Inferior parietal cortex (tissue), 1 donor: Measurements from ENCODE around the gene MTNR1A.
"Not testable (repeated sequence)": the region's sequence is repeated elsewhere in the genome, so short reads cannot be mapped to it uniquely, and the experiment has no call there.

Experiments
- DNase-seq: peaks from one replicate; pipeline ENCODE4 v3.0.0-alpha.2; 2016; ENCODE audit errors: extremely low spot score

MTNR1A gene

DNA sequence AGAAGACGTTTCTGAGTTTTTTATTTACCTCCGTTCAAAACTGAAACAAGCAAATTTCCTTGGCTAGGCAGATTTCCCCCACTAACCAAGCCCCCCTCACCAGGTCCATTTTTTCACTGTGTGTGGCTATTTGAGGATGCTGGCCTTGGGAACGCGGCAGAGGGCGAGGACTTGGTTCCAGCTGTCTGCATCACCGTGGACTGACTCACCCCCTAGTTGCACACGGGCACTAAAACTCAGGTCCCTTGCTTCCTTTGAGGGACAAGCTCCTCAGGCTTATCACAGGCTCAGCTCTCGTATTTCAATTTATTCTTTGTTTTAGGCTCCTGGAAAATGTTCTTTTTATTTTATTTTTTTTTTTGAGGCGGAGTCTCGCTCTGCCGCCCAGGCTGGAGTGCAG is 8.4 kb upstream of the MTNR1A start:
- no peak for DNase-seq

DNA sequence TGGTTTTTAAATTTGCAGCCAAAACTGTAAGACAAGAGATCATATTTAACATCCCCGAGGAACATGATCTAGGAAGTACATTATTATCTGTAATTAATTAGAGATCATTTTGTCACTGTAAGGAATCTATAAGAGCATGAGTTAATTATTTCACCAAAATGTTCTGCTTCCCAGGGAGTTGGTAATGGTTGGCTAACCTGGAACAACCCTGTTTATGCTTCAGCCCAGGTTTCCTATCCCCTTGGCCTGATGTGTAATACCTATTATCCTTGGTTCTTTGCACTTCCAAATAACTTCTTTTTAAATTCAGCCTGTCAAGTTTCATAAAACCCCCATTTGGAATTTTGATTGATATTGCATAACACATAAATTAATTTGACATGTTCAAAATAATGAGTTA is 6.4 kb upstream of the MTNR1A start:
- no peak for DNase-seq

GRCh38 chr4:186560647-186561046 is 5.3 kb upstream of the MTNR1A start:
- no peak for DNase-seq

GRCh38 chr4:186557486-186557885 is 2.1 kb upstream of the MTNR1A start:
- no peak for DNase-seq

DNA sequence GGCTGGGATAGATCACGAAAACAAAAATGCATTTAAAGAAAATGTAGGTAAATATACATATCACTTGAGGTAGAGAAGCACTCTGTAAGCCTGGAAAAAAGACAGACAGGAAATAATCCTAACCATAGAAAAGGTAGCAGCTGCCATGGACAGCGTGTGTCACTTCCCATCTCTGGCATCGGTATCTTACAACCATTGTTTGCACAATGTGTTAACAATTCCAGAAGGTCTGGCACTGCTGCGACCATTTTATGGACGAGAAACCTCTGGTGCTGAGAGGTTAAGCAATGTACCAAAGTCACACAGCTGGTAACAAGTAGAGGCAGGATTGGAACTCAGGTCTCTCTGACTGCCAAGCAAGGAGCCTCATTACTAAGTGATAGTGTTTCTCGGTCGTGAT is 1.7 kb upstream of the MTNR1A start:
- no peak for DNase-seq

DNA sequence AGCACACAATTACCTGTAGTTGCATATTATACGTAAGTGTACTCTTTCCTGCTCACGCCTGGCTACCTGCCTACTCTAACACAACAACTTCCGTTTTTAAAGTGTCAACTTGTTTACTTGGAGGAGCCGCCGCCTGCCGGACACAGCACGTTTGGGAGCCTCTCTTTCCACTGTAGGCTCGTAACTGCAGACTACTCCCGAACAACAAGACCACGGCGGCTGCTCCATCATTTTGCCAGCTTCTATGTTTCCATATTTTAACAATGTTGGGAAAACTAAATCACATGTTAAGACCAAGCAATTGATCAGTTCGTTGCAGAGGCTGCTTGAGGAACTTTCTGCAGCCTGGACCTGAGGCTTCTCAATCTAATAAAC is 841 bp downstream of the MTNR1A start:
- DNase-seq: no peak

- no peak for DNase-seq
These were observed 1.6 kb downstream of the MTNR1A start for GRCh38 chr4:186553717-186554116.

DNA sequence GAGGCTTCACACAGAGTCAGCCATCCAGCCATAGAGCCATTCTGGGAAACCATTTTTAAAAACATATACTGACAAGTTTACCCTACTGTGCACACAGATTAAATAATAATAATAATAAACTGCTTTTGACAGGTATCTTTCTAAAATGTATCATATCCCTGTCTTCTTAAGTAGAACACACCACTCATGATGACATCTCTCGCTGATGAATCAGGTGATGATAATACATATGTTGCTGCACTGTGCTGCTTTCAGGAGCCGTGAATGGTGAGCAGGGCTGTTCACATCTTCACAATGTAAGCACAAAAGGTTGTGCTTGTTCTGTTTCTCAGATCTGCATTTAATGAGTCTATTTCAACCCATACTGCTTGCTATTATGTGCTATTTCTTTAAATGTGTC is 3.5 kb downstream of the MTNR1A start:
- no peak for DNase-seq

- no peak for DNase-seq
These were observed 9.9 kb downstream of the MTNR1A start for GRCh38 chr4:186545436-186545835.

- DNase-seq: no peak
These were observed 12.2 kb downstream of the MTNR1A start for GRCh38 chr4:186543206-186543605.

DNA sequence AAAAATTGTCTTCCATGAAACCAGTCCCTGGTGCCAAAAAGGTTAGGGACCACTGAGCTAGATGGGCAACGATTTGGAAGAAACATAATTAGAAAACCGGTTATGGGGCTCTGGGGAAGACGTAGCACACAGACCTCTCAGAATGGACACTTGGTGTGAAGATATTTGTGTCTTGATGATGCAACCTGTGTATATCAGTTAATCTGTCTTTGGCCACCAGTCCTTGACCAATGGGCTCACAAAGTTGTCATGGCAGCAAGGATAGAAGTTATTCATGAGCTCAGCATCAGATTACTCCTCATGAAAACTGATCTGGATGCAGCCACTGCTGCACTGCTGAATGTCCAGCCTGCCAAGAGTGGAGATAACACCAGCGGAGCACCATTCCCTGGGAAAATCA is 13.6 kb downstream of the MTNR1A start:
- no peak for DNase-seq

GRCh38 chr4:186537843-186538521 is 17.4 kb downstream of the MTNR1A start:
- DNase-seq: no peak

- DNase-seq: no peak
These were observed 19.1 kb downstream of the MTNR1A start for GRCh38 chr4:186536285-186536684.

- DNase-seq: no peak
These were observed 21.3 kb downstream of the MTNR1A start for GRCh38 chr4:186534056-186534455.

GRCh38 chr4:186523927-186524326 is 31.4 kb downstream of the MTNR1A start:
- not testable (repeated sequence) for DNase-seq

DNA sequence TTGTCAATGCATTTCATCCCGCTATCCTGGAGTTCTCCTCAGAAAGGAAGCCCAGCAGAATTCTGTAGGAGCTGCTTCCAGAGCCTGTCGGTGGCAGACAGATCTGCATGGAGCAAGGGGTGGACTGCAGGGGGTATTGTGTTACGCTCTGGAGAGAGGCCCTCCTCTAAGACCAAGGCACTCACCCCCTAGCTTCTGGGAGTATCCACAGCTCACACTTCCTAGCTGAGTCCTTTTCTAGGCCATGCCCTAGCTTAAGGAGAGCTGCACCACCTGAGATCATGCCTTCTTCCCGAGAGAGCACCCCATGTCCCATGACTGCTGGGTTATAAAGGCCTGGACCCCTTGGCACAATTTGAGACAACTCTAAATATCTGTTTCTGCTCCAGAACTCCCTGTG is 39.1 kb downstream of the MTNR1A start:
- no peak for DNase-seq

GRCh38 chr4:186514271-186514950 is 41.0 kb downstream of the MTNR1A start:
- DNase-seq: no peak

DNA sequence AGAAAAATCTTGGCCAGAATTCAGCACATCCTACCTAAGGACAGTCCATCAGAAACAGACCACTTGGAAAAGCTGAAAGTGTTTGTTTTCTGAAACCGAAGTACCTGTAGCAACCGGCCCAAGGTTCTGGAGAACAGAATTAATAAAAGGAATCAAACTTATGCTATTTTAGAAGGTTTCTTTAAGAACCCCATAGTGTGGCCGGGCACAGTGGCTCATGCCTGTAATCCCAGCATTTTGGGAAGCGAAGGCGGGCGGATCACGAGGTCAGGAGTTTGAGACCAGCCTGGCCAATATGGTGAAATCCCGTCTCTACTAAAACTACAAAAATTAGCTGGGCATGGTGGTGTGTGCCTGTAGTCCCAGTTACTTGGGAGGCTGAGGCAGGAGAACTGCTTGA is 50.6 kb downstream of the MTNR1A start:
- DNase-seq: not testable (repeated sequence)

DNA sequence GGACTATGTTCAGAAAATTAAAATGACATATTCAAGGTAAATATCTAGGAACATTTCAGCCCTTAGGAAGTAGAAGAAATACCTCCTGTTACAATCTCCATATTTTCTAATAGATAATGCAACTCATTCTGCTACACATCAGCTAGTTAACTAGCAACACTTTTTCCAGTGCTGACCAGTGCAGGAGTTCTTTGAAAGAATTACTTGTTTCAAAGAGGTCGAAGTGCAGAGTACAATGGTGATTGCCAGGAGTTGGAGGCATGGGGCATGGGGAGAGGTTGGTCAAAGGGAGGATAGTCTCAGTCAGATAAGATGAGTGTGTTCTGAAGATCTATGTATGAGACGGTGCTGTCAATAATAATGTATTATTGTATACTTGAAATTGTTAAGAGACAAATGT is 53.1 kb downstream of the MTNR1A start:
- no peak for DNase-seq

DNA sequence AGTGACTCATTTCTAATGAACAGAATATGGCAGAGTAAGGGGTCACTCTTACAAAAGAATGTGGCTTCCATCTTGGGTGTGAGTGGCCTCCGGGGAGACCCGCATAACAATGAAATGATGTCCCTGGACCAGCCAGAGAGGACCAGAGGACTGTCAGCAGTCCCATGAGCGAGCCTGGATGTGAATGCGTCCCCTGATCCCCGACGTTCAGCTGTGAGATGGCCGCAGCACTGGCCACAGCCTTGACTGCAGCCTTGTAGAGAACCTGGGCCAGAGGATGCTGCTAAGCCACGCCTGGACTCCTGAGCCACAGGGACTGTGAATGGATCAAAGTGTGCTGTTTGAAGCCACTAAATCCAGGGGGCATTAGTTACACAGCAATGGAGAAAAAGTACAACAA is 53.8 kb downstream of the MTNR1A start:
- DNase-seq: no peak

GRCh38 chr4:186500721-186501304 is 54.6 kb downstream of the MTNR1A start:
- peak; percentile 38 for DNase-seq

GRCh38 chr4:186499467-186499866 is 55.9 kb downstream of the MTNR1A start:
- no peak for DNase-seq

GRCh38 chr4:186497043-186497442 is 58.3 kb downstream of the MTNR1A start:
- DNase-seq: no peak
